Activated CD8-positive, alpha-beta T cell treated with anti-CD3 and anti-CD28 coated beads for 36 hours (primary cell): ENCODE measurements around the gene GIMAP5. TPM values are rescaled to one million over a fixed set of nuclear protein-coding genes. Genes with fewer than 3 reads are reported as not detected.
A peak's percentile ranks its signal among the peaks of the same experiment; 100 is the strongest.

Experiments
- ATAC-seq: fragments of 200-7000 bp; cut with Tn5 transposase; one replicate; pipeline ENCODE4 v1.10.0; 2021; ENCODE audit warnings: mild to moderate bottlenecking, moderate library complexity
- CTCF ChIA-PET: fragments of 350-600 bp; sonication (Branson Sonifier 250); formaldehyde crosslinking; loops from one replicate; lab custom pipeline; 2021; ENCODE audit warnings: antibody characterized with exemption; lab: Charles Lee
- POLR2A ChIA-PET: fragments of 350-600 bp; sonication (Branson Sonifier 250); formaldehyde crosslinking; loops from one replicate; lab custom pipeline; 2021; ENCODE audit warnings: antibody characterized with exemption; lab: Charles Lee
- DNase-seq: peaks from one replicate; pipeline ENCODE4 v3.0.0-alpha.2; 2020
- H3K27ac Mint-ChIP-seq: one replicate; pipeline ENCODE4 v1.8.0; 2021; ENCODE audit warnings: mild to moderate bottlenecking, mixed read lengths
- H3K27me3 Mint-ChIP-seq: one replicate; pipeline ENCODE4 v1.8.0; 2021; ENCODE audit warnings: mixed read lengths
- H3K36me3 Mint-ChIP-seq: one replicate; pipeline ENCODE4 v1.8.0; 2021; ENCODE audit warnings: low read depth, mixed read lengths
- H3K4me1 Mint-ChIP-seq: one replicate; pipeline ENCODE4 v1.8.0; 2021; ENCODE audit warnings: low read depth, mixed read lengths
- H3K4me3 Mint-ChIP-seq: one replicate; pipeline ENCODE4 v1.8.0; 2021; ENCODE audit warnings: mild to moderate bottlenecking, moderate library complexity, mixed read lengths
- H3K9me3 Mint-ChIP-seq: one replicate; pipeline ENCODE4 v1.8.0; 2021; ENCODE audit warnings: mixed read lengths
- CTCF ChIP-seq: fragments of 200-600 bp; IDR thresholded peaks from one replicate; pipeline ENCODE4 v1.8.0; 2022; ENCODE audit warnings: antibody characterized with exemption, mild to moderate bottlenecking
- intact Hi-C: fragments of 100-400 bp; cut with micrococcal nuclease; formaldehyde crosslinking; loops from one replicate; pipeline ENCODE4 v1.10.0; 2022
- total RNA-seq, 2 experiments: library from RNA; stranded (reverse); gene quantifications; one replicate each; pipeline ENCODE4 v1.2.3, GENCODE V29; 2021

Gene GIMAP5
- 10 to 100 TPM; 37.6 to 40.7 TPM for total RNA-seq

GRCh38 chr7:150737265-150738055 lies at the start of gene GIMAP5:
Gene GIMAP5 (plus strand): TSS chr7:150737418. CDS start chr7:150740885, 3,467 bp downstream.
- Mint-ChIP-seq H3K4me3 (peak within 1 kb of the TSS; percentile 89), H3K36me3 (peaks cover 45% of the 10 kb centered on the region), H3K27ac (peak within 1 kb of the TSS; percentile 97), H3K9me3 (peaks cover 7% of the 10 kb centered on the region), H3K4me1 (peaks cover 72% of the 10 kb centered on the region), H3K27me3 (no peaks in the 10 kb centered on the region)
- peak; percentile 60 for ATAC-seq
- no peak for TF ChIP-seq CTCF
- ChIA-PET CTCF (interaction anchor here (0.6 to 2.0 kb wide), 7 partner anchors 18 to 289 kb away, joined by 3 to 8 read pairs (median 4); no protein-coding TSS in a partner anchor), POLR2A (interaction anchor here (0.6 to 3.7 kb wide), 25 partner anchors 10 to 288 kb away, joined by 3 to 39 read pairs (median 7); partner anchors contain the start of genes GIMAP1, GIMAP2, GIMAP4 and GIMAP6)
- intact Hi-C loops: loop anchor here (2.0 to 5.0 kb wide), 5 partner anchors 17 to 285 kb away; partner anchors contain the start of genes GIMAP4 and GIMAP8
- peak; percentile 70 for DNase-seq

GRCh38 chr7:150688630-150689029 lies 48.6 kb upstream of the GIMAP5 start:
- H3K27me3 Mint-ChIP-seq: no peaks in the 10 kb centered on the region
- peaks cover 56% of the 10 kb centered on the region for H3K4me1 Mint-ChIP-seq
- CTCF ChIA-PET: interaction anchor here (2.0 kb wide), 1 partner anchor 10 kb away, joined by 8 read pairs; no protein-coding TSS in a partner anchor
- H3K4me3 Mint-ChIP-seq: peak overlapping the region; percentile 96
- DNase-seq (no peak), ATAC-seq (no peak)
- peak overlapping the region; percentile 100 for H3K27ac Mint-ChIP-seq
- intact Hi-C loops: loop anchor here (5.0 kb wide), 1 partner anchor 44 kb away; no protein-coding TSS in a partner anchor
- H3K36me3 Mint-ChIP-seq: peaks cover 81% of the 10 kb centered on the region
- POLR2A ChIA-PET: interaction anchor here (1.1 kb wide), 1 partner anchor 10 kb away, joined by 5 read pairs; no protein-coding TSS in a partner anchor
- peaks cover 37% of the 10 kb centered on the region for H3K9me3 Mint-ChIP-seq
- TF ChIP-seq CTCF: no peak

- peaks cover 71% of the 10 kb centered on the region for H3K36me3 Mint-ChIP-seq
- ATAC-seq (no peak), DNase-seq (no peak)
- ChIA-PET CTCF (interaction anchor here (1.3 kb wide), 1 partner anchor 27 kb away, joined by 3 read pairs; no protein-coding TSS in a partner anchor), POLR2A (interaction anchor here (0.9 to 1.1 kb wide), 2 partner anchors 9 to 44 kb away, joined by 3 to 5 read pairs; no protein-coding TSS in a partner anchor)
- no peak overlapping the region for H3K27ac Mint-ChIP-seq
- H3K4me1 Mint-ChIP-seq: peaks cover 12% of the 10 kb centered on the region
- H3K4me3 Mint-ChIP-seq: no peak overlapping the region
- intact Hi-C loops: no loop called here
- TF ChIP-seq CTCF: no peak
- no peaks in the 10 kb centered on the region for H3K27me3 Mint-ChIP-seq
- H3K9me3 Mint-ChIP-seq: peaks cover 70% of the 10 kb centered on the region
Measured at GRCh38 chr7:150695654-150696053, 41.6 kb upstream of the GIMAP5 start.

DNA sequence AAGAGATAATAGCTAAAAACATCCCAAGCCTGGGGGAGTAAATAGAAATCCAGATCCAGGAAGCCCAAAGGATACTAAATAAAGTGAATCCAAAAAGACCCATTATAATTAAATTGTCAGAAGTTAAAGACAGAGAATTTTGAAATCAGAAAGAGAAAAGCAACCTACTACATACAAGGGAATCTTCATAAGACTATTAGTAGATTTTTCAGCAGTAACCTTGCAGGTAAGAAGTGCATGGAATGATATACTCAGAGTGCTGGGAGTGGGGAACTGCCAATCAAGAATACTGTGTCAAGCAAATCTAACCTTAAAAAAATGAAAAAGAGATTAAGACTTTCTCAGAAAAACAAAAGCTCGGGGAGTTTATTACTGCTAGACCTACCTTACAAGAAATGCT lies 34.0 kb upstream of the GIMAP5 start:
- CTCF ChIA-PET: interaction anchor here (0.6 to 1.8 kb wide), 3 partner anchors 12 to 176 kb away, joined by 3 to 10 read pairs (median 4); partner anchors contain the start of gene GIMAP1
- peaks cover 41% of the 10 kb centered on the region for H3K36me3 Mint-ChIP-seq
- no peak for ATAC-seq
- POLR2A ChIA-PET: interaction anchor here (0.7 kb wide), 1 partner anchor 12 kb away, joined by 3 read pairs; no protein-coding TSS in a partner anchor
- no peak for DNase-seq
- H3K4me1 Mint-ChIP-seq: peaks cover 4% of the 10 kb centered on the region
- H3K4me3 Mint-ChIP-seq: no peak overlapping the region
- peaks cover 72% of the 10 kb centered on the region for H3K9me3 Mint-ChIP-seq
- no peaks in the 10 kb centered on the region for H3K27me3 Mint-ChIP-seq
- no peak for TF ChIP-seq CTCF
- intact Hi-C loops: no loop called here
- no peak overlapping the region for H3K27ac Mint-ChIP-seq
